B cell (primary cell): Measurements from ENCODE around the gene C1R. TPM values are rescaled to one million over a fixed set of nuclear protein-coding genes. Genes with fewer than 3 reads are reported as not detected.

Experiments used
- ATAC-seq: fragments of 200-7000 bp; cut with Tn5 transposase; one replicate; pipeline ENCODE4 v1.10.0; 2021; ENCODE audit warnings: low read depth, mild to moderate bottlenecking, moderate number of reproducible peaks, moderate library complexity
- CTCF ChIA-PET: fragments of 350-600 bp; sonication (Branson Sonifier 250); formaldehyde crosslinking; loops from one replicate; lab custom pipeline; 2021; ENCODE audit warnings: antibody characterized with exemption, inconsistent platforms; lab: Charles Lee
- POLR2A ChIA-PET: fragments of 350-600 bp; sonication (Branson Sonifier 250); formaldehyde crosslinking; loops from one replicate; lab custom pipeline; 2021; ENCODE audit warnings: antibody characterized with exemption; lab: Charles Lee
- DNase-seq: peaks from one replicate; pipeline ENCODE4 v3.0.0; 2013
- H2AFZ ChIP-seq: 2 replicates; pipeline ENCODE4 v1.6.1; 2012; ENCODE audit warnings: mild to moderate bottlenecking, low read depth, low read length; ENCODE audit not compliant: insufficient read depth, poor library complexity, severe bottlenecking
- H3K27ac ChIP-seq, 2 donors: 1 replicate in 1 of 2; 2 replicates in 1 of 2; pipeline ENCODE4 v1.5.1; 2012 to 2013; ENCODE audit warnings: low read length in 2 of 2, mild to moderate bottlenecking in 2 of 2, moderate library complexity in 1 of 2
- H3K27me3 ChIP-seq, 4 experiments: fragments of 200-600 bp in 1 of 4; sonication (generic) in 1 of 4; replicated peaks in 1 of 4; 1 replicate in 2 of 4; 2 replicates in 2 of 4; pipeline versions ENCODE4 v1.6.1 to v1.7.0; 2013 to 2016; ENCODE audit warnings: low read length in 3 of 4, mild to moderate bottlenecking in 2 of 4, mixed read lengths in 1 of 4, moderate library complexity in 1 of 4; ENCODE audit not compliant: insufficient read depth in 4 of 4, control insufficient read depth in 3 of 4; ENCODE audit errors: control extremely low read depth in 1 of 4
- H3K36me3 ChIP-seq, 2 experiments: replicated peaks in 1 of 2; 1 replicate in 1 of 2; 2 replicates in 1 of 2; pipeline versions ENCODE4 v1.6.1 to v1.7.1; 2013; ENCODE audit warnings: low read length in 1 of 2; ENCODE audit not compliant: insufficient read depth in 2 of 2, control insufficient read depth in 1 of 2; ENCODE audit errors: control extremely low read depth in 1 of 2, extremely low read depth in 1 of 2
- H3K4me1 ChIP-seq, 2 donors: fragments of 200-600 bp in 1 of 2; sonication (generic) in 1 of 2; 1 replicate in 1 of 2; 2 replicates in 1 of 2; pipeline versions ENCODE4 v1.5.1 to v1.6.1; 2013 to 2017; ENCODE audit warnings: low read length in 2 of 2; ENCODE audit not compliant: control insufficient read depth in 2 of 2, insufficient read depth in 2 of 2
- H3K4me2 ChIP-seq: replicated peaks from 2 replicates; pipeline ENCODE3; 2012; ENCODE audit warnings: mild to moderate bottlenecking, low read depth, low read length; ENCODE audit not compliant: poor library complexity, severe bottlenecking
- H3K4me3 ChIP-seq, 5 experiments: fragments of 200-600 bp in 1 of 5; sonication (generic) in 1 of 5; 1 replicate in 3 of 5; 2 replicates in 2 of 5; pipeline versions ENCODE4 v1.5.1 to v1.7.0; 2011 to 2016; ENCODE audit warnings: low read length in 4 of 5, mild to moderate bottlenecking in 4 of 5, low read depth in 2 of 5, control low read depth in 1 of 5, moderate library complexity in 1 of 5; ENCODE audit not compliant: insufficient read depth in 1 of 5; ENCODE audit errors: control extremely low read depth in 1 of 5, extremely low read depth in 1 of 5
- H3K79me2 ChIP-seq: fragments of 200-600 bp; sonication (generic); one replicate; pipeline ENCODE4 v1.6.0; 2016; ENCODE audit warnings: low read length; ENCODE audit not compliant: control insufficient read depth, insufficient read depth
- H3K9ac ChIP-seq: fragments of 200-600 bp; sonication (generic); 2 replicates; pipeline ENCODE4 v1.6.1; 2017; ENCODE audit warnings: mild to moderate bottlenecking, low read length, moderate library complexity
- H3K9me3 ChIP-seq, 3 donors: one replicate each; pipeline versions ENCODE4 v1.6.1 to v1.7.1; 2013; ENCODE audit warnings: low read length in 2 of 3; ENCODE audit not compliant: control insufficient read depth in 2 of 3, insufficient read depth in 1 of 3; ENCODE audit errors: control extremely low read depth in 1 of 3
- H4K20me1 ChIP-seq: 2 replicates; pipeline ENCODE4 v1.6.0; 2012; ENCODE audit warnings: mild to moderate bottlenecking, low read length; ENCODE audit not compliant: insufficient read depth, control insufficient read depth, poor library complexity, severe bottlenecking
- H3K27ac Mint-ChIP-seq: one replicate; pipeline ENCODE4 v1.8.0; 2021; ENCODE audit warnings: mixed read lengths
- H3K27me3 Mint-ChIP-seq: one replicate; pipeline ENCODE4 v1.8.0; 2021; ENCODE audit warnings: mixed read lengths
- H3K4me1 Mint-ChIP-seq: one replicate; pipeline ENCODE4 v1.8.0; 2021; ENCODE audit warnings: mixed read lengths
- H3K4me3 Mint-ChIP-seq: one replicate; pipeline ENCODE4 v1.8.0; 2021; ENCODE audit warnings: mixed read lengths
- H3K9me3 Mint-ChIP-seq: one replicate; pipeline ENCODE4 v1.8.0; 2022; ENCODE audit warnings: mixed read lengths; ENCODE audit not compliant: insufficient read depth
- EZH2 ChIP-seq: IDR thresholded peaks from 2 replicates; pipeline ENCODE4 v1.6.1; 2012; ENCODE audit warnings: borderline replicate concordance, low read depth, mild to moderate bottlenecking, moderate library complexity, low read length; ENCODE audit not compliant: insufficient read depth, poor library complexity, severe bottlenecking
- WGBS: methylation state at CpG from one replicate; pipeline ENCODE4 v1.1.5; 2013; ENCODE audit warnings: missing lambda C conversion rate; ENCODE audit not compliant: insufficient coverage; 5-methylcytosine and 5-hydroxymethylcytosine counted together
- intact Hi-C: fragments of 100-400 bp; cut with micrococcal nuclease; formaldehyde crosslinking; loops from one replicate; pipeline ENCODE4 v1.10.0; 2022
- polyA plus RNA-seq: library from polyadenylated mRNA; depleted of rRNA; stranded (reverse); fragments of >200 nt; gene quantifications from 2 replicates; pipeline ENCODE4 v1.2.3, GENCODE V29; 2012
- total RNA-seq, 2 donors: library from RNA; stranded (reverse); fragments of 120-200 nt in 1 of 2; gene quantifications; 1 replicate in 1 of 2; 2 replicates in 1 of 2; pipeline versions ENCODE4 v1.2.3 to v1.2.4, GENCODE V29; 2013 to 2022
- TF ChIP-seq, protein P1 (sequence below): fragments of 200-600 bp; IDR thresholded peaks from one replicate; pipeline ENCODE4 v1.8.0; 2022; ENCODE audit warnings: antibody characterized with exemption, mild to moderate bottlenecking

Gene C1R
- total and polyA plus RNA-seq, 2 donors (not counting 1 experiment from before 2014, with no cell fraction given), result 1.5 to 2.0 TPM

DNA sequence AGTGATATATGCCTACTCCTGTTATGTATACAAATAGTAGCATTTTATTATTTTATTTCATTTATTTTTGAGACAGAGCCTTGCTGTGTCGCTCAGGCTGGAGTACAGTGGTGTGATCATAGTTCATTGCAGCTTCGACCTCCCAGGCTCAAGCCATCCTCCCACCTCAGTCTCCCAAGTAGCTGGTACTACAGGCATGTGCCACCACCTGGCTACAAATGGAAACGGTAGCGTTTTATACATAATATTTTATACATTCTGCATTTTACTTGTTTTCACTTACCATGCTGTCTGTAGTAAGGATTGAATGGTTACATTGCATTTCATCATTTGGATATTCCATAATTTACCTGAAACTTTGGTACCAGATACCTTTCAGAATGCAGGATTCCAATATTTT lies 14.1 kb downstream of the C1R start:
- Histone ChIP-seq H3K4me1 (no peaks in the 10 kb centered on the region), H3K79me2 (no peaks in the 10 kb centered on the region), H3K27me3 (no peaks in the 10 kb centered on the region), H3K4me3 (no peak overlapping the region), H3K9ac (no peak overlapping the region), H2AFZ (no peak overlapping the region), H3K36me3 (no peaks in the 10 kb centered on the region), H4K20me1 (no peaks in the 10 kb centered on the region), H3K9me3 (no peaks in the 10 kb centered on the region), H3K27ac (no peak overlapping the region), H3K4me2 (no peak overlapping the region)
- H3K27me3 Mint-ChIP-seq, result peaks cover 18% of the 10 kb centered on the region
- intact Hi-C loops, result no loop called here
- H3K4me1 Mint-ChIP-seq, result no peaks in the 10 kb centered on the region
- ChIA-PET CTCF (no interaction called here), POLR2A (no interaction called here)
- H3K27ac Mint-ChIP-seq, result no peak overlapping the region
- no peak for ATAC-seq
- TF ChIP-seq EZH2, result no peak
- TF ChIP-seq, protein P1, sequence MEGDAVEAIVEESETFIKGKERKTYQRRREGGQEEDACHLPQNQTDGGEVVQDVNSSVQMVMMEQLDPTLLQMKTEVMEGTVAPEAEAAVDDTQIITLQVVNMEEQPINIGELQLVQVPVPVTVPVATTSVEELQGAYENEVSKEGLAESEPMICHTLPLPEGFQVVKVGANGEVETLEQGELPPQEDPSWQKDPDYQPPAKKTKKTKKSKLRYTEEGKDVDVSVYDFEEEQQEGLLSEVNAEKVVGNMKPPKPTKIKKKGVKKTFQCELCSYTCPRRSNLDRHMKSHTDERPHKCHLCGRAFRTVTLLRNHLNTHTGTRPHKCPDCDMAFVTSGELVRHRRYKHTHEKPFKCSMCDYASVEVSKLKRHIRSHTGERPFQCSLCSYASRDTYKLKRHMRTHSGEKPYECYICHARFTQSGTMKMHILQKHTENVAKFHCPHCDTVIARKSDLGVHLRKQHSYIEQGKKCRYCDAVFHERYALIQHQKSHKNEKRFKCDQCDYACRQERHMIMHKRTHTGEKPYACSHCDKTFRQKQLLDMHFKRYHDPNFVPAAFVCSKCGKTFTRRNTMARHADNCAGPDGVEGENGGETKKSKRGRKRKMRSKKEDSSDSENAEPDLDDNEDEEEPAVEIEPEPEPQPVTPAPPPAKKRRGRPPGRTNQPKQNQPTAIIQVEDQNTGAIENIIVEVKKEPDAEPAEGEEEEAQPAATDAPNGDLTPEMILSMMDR, result no peak
- H3K4me3 Mint-ChIP-seq, result no peak overlapping the region
- H3K9me3 Mint-ChIP-seq, result peaks cover 1% of the 10 kb centered on the region
- no peak for DNase-seq
- 80% methylated on average over 2 of the region's 4 CpGs for WGBS

DNA sequence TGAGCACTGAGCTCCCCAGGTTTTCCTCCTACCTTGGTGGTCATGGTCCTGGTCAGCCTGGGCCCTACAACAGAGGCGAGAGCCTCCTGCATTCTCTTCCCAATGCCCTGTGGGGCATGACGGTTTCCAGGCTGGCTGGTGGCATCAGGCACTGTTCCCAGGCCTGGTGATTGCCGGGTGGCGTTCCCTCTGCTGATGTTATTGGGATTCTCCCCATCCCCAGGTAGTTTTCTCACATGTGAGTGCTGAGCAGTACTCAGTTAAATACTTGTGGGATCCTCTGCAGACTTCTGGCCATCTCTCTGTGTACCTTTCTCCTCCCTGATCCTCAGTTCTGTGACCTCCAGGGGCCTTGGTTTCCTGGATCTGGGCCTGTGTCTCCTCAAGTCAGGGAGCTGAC lies 15.8 kb downstream of the C1R start:
- 93% methylated on average over 4 of the region's 4 CpGs for WGBS
- H3K79me2 ChIP-seq, result no peaks in the 10 kb centered on the region
- H3K9me3 ChIP-seq, result no peaks in the 10 kb centered on the region
- Mint-ChIP-seq H3K4me1 (no peaks in the 10 kb centered on the region), H3K27ac (no peak overlapping the region), H3K27me3 (peaks cover 30% of the 10 kb centered on the region), H3K9me3 (no peaks in the 10 kb centered on the region), H3K4me3 (no peak overlapping the region)
- no peak for ATAC-seq
- TF ChIP-seq, protein P1, result no peak
- TF ChIP-seq EZH2, result no peak
- H3K9ac ChIP-seq, result no peak overlapping the region
- no peak overlapping the region for H3K4me2 ChIP-seq
- no peaks in the 10 kb centered on the region for H3K36me3 ChIP-seq
- CTCF ChIA-PET, result interaction anchor here (1.1 to 1.5 kb wide), 2 partner anchors 11 to 37 kb away, joined by 3 read pairs; no protein-coding TSS in a partner anchor
- H3K27me3 ChIP-seq, result no peaks in the 10 kb centered on the region
- DNase-seq, result no peak
- H3K27ac ChIP-seq, result no peak overlapping the region
- no peak overlapping the region for H2AFZ ChIP-seq
- H4K20me1 ChIP-seq, result no peaks in the 10 kb centered on the region
- no peaks in the 10 kb centered on the region for H3K4me1 ChIP-seq
- H3K4me3 ChIP-seq, result no peak overlapping the region
- intact Hi-C loops, result no loop called here
- POLR2A ChIA-PET, result no interaction called here
